IMR-90 (cell line): ENCODE measurements around the gene TMEM163. TPM values are rescaled to one million over a fixed set of nuclear protein-coding genes. Genes with fewer than 3 reads are reported as not detected.

Experiments used
- ATAC-seq: fragments of 200-7000 bp; cut with Tn5 transposase; 2 replicates; pipeline ENCODE4 v1.9.1; 2020; ENCODE audit warnings: low read depth, mild to moderate bottlenecking, moderate library complexity
- BruUV-seq: library from RNA; stranded (reverse); fragments of 400-500 nt; replicated peaks from 2 replicates; lab custom pipeline; 2021; lab: Mats Ljungman, UMichigan
- CTCF ChIA-PET: fragments of 300-600 bp; formaldehyde crosslinking; extraction: SDS; loops from one replicate; lab custom pipeline; 2021; ENCODE audit warnings: antibody characterized with exemption; lab: Yijun Ruan, JAX
- POLR2A ChIA-PET: fragments of 300-600 bp; sonication (Branson Sonifier 250); formaldehyde crosslinking; loops from one replicate; lab custom pipeline; 2022; ENCODE audit warnings: antibody characterized with exemption; ENCODE audit not compliant: unreplicated experiment; lab: Charles Lee
- DNase-seq: peaks from one replicate; pipeline ENCODE4 v3.0.0; 2013
- H2AFZ ChIP-seq: replicated peaks from 2 replicates; pipeline ENCODE3; 2013; ENCODE audit warnings: low read length, mild to moderate bottlenecking; ENCODE audit not compliant: poor library complexity
- H2AK5ac ChIP-seq: 2 replicates; pipeline ENCODE4 v1.6.1; 2013; ENCODE audit warnings: low read depth, low read length, inconsistent platforms
- H2AK9ac ChIP-seq: replicated peaks from 2 replicates; pipeline ENCODE3; 2013; ENCODE audit warnings: mild to moderate bottlenecking, low read depth, low read length, moderate library complexity; ENCODE audit not compliant: poor library complexity
- H2BK120ac ChIP-seq: 2 replicates; pipeline ENCODE4 v1.6.1; 2013; ENCODE audit warnings: low read depth, low read length, inconsistent platforms
- H2BK15ac ChIP-seq: 3 replicates; pipeline ENCODE4 v1.6.1; 2013; ENCODE audit warnings: low read depth, low read length, inconsistent platforms
- H2BK20ac ChIP-seq: 2 replicates; pipeline ENCODE4 v1.6.1; 2013; ENCODE audit warnings: low read depth, mild to moderate bottlenecking, inconsistent platforms, low read length, moderate library complexity
- H2BK5ac ChIP-seq: 2 replicates; pipeline ENCODE4 v1.6.1; 2013; ENCODE audit warnings: mild to moderate bottlenecking, low read depth, low read length, inconsistent platforms; ENCODE audit not compliant: poor library complexity, severe bottlenecking
- H3K14ac ChIP-seq: replicated peaks from 2 replicates; pipeline ENCODE4 v1.6.1; 2013; ENCODE audit warnings: low read depth, low read length, inconsistent platforms
- H3K18ac ChIP-seq: 2 replicates; pipeline ENCODE4 v1.6.1; 2013; ENCODE audit warnings: low read depth, low read length, control low read depth
- H3K23ac ChIP-seq: 2 replicates; pipeline ENCODE4 v1.6.1; 2013; ENCODE audit warnings: low read depth, low read length, inconsistent platforms
- H3K27ac ChIP-seq: 2 replicates; pipeline ENCODE4 v1.5.1; 2013; ENCODE audit warnings: mild to moderate bottlenecking, control low read depth, low read length; ENCODE audit not compliant: insufficient read depth
- H3K27me3 ChIP-seq: 2 replicates; pipeline ENCODE4 v1.6.1; 2013; ENCODE audit warnings: low read length; ENCODE audit not compliant: control insufficient read depth, insufficient read depth
- H3K36me3 ChIP-seq: 2 replicates; pipeline ENCODE4 v1.6.1; 2013; ENCODE audit warnings: low read length, mixed read lengths; ENCODE audit not compliant: control insufficient read depth, insufficient read depth
- H3K4ac ChIP-seq: 2 replicates; pipeline ENCODE4 v1.6.1; 2013; ENCODE audit warnings: low read depth, low read length, inconsistent platforms
- H3K4me1 ChIP-seq: 2 replicates; pipeline ENCODE4 v1.6.1; 2013; ENCODE audit warnings: low read length, mixed read lengths; ENCODE audit not compliant: control insufficient read depth, insufficient read depth
- H3K4me2 ChIP-seq: 2 replicates; pipeline ENCODE4 v1.6.1; 2013; ENCODE audit warnings: low read depth, mild to moderate bottlenecking, control low read depth, low read length, moderate library complexity
- H3K4me3 ChIP-seq: 2 replicates; pipeline ENCODE4 v1.5.1; 2013; ENCODE audit warnings: low read depth, mild to moderate bottlenecking, control low read depth, low read length, moderate library complexity; ENCODE audit not compliant: insufficient read depth
- H3K56ac ChIP-seq: 2 replicates; pipeline ENCODE4 v1.6.1; 2013; ENCODE audit warnings: low read length, inconsistent platforms; ENCODE audit not compliant: insufficient read depth; ENCODE audit errors: extremely low read depth
- H3K79me1 ChIP-seq, 2 experiments: 2 replicates each; pipeline ENCODE4 v1.6.1; 2013; ENCODE audit warnings: low read length in 2 of 2, inconsistent platforms in 1 of 2, low read depth in 1 of 2
- H3K9ac ChIP-seq: 2 replicates; pipeline ENCODE4 v1.6.1; 2013; ENCODE audit warnings: low read depth, low read length, control low read depth
- H3K9me1 ChIP-seq: 2 replicates; pipeline ENCODE4 v1.6.1; 2013; ENCODE audit warnings: low read length, inconsistent platforms; ENCODE audit not compliant: insufficient read depth
- H3K9me3 ChIP-seq: 2 replicates; pipeline ENCODE4 v1.6.1; 2013; ENCODE audit warnings: low read length; ENCODE audit not compliant: control insufficient read depth, insufficient read depth
- H4K20me1 ChIP-seq: 2 replicates; pipeline ENCODE4 v1.6.1; 2013; ENCODE audit warnings: low read length, inconsistent platforms; ENCODE audit not compliant: insufficient read depth
- H4K5ac ChIP-seq: 2 replicates; pipeline ENCODE4 v1.6.1; 2013; ENCODE audit warnings: mild to moderate bottlenecking, low read depth, low read length, control low read depth
- H4K8ac ChIP-seq, 2 experiments: 2 replicates each; pipeline ENCODE4 v1.6.1; 2013; ENCODE audit warnings: low read depth in 2 of 2, low read length in 2 of 2, control low read depth in 1 of 2, inconsistent platforms in 1 of 2
- H4K91ac ChIP-seq: 2 replicates; pipeline ENCODE4 v1.6.1; 2013; ENCODE audit warnings: low read depth, low read length, inconsistent platforms; ENCODE audit not compliant: insufficient read depth
- BHLHE40 ChIP-seq: fragments of 150-350 bp; IDR thresholded peaks from 2 replicates; pipeline ENCODE4 v1.6.1; 2016; ENCODE audit warnings: mild to moderate bottlenecking, low read depth, low read length
- FOS ChIP-seq: fragments of 150-350 bp; IDR thresholded peaks from 2 replicates; pipeline ENCODE4 v1.6.1; 2016; ENCODE audit warnings: low read depth, low read length
- MAFK ChIP-seq: IDR thresholded peaks from 2 replicates; pipeline ENCODE4 v1.6.1; 2012; ENCODE audit warnings: low read depth, low read length, improper control_type of control experiment
- MAZ ChIP-seq: IDR thresholded peaks from 2 replicates; pipeline ENCODE4 v1.6.1; 2012; ENCODE audit warnings: low read depth, mild to moderate bottlenecking, low read length, improper control_type of control experiment, moderate library complexity, borderline replicate concordance
- NFE2L2 ChIP-seq: fragments of 150-350 bp; IDR thresholded peaks from 2 replicates; pipeline ENCODE4 v1.6.1; 2016; ENCODE audit warnings: low read depth, mild to moderate bottlenecking, low read length
- POLR2A ChIP-seq: IDR thresholded peaks from 2 replicates; pipeline ENCODE4 v1.6.1; 2012; ENCODE audit warnings: mild to moderate bottlenecking, low read depth, low read length
- SMC3 ChIP-seq: fragments of 150-350 bp; IDR thresholded peaks from 2 replicates; pipeline ENCODE4 v1.6.1; 2016; ENCODE audit warnings: low read depth, mild to moderate bottlenecking, antibody characterized with exemption, low read length, moderate library complexity
- WGBS, 2 experiments: methylation state at CpG; one replicate each; pipeline versions ENCODE4 v1.1.5 to v1.1.7; 2013; ENCODE audit warnings: missing lambda C conversion rate in 2 of 2; ENCODE audit not compliant: insufficient read length in 1 of 2; ENCODE audit errors: extremely low coverage in 2 of 2; 5-methylcytosine and 5-hydroxymethylcytosine counted together
- dilution Hi-C: fragments of 300-500 bp; cut with HindIII; formaldehyde crosslinking; loops from one replicate; pipeline ENCODE4 v1.14.3; 2018; ENCODE audit warnings: low sequenced_read_pairs; ENCODE audit not compliant: unreplicated experiment
- in situ Hi-C: fragments of 300-500 bp; cut with MboI; formaldehyde crosslinking; loops from 3 replicates; pipeline ENCODE4 v1.14.3; 2019; ENCODE audit warnings: low sequenced_read_pairs, inconsistent platforms, mixed read lengths
- intact Hi-C: fragments of 100-400 bp; cut with micrococcal nuclease; formaldehyde crosslinking; loops from 2 replicates; pipeline ENCODE4 v1.10.0; 2022
- polyA plus RNA-seq, 3 experiments: library from polyadenylated mRNA; depleted of rRNA; stranded (reverse); fragments of >200 nt; gene quantifications; 2 replicates each; pipeline ENCODE4 v1.2.3, GENCODE V29; 2012; ENCODE audit warnings: low replicate concordance in 1 of 3
- total RNA-seq: library from RNA; depleted of rRNA; stranded (reverse); fragments of >200 nt; gene quantifications from 2 replicates; pipeline ENCODE4 v1.2.3, GENCODE V29; 2012
- TF ChIP-seq, protein P1 (sequence below): fragments of 150-350 bp; IDR thresholded peaks from 2 replicates; pipeline ENCODE4 v1.6.1; 2016; ENCODE audit warnings: low read depth, mild to moderate bottlenecking, low read length, moderate library complexity, borderline replicate concordance

The TMEM163 gene
- total and polyA plus RNA-seq, 2 of the 4 experiments (the other 2 are of a cell fraction), result not detected

DNA sequence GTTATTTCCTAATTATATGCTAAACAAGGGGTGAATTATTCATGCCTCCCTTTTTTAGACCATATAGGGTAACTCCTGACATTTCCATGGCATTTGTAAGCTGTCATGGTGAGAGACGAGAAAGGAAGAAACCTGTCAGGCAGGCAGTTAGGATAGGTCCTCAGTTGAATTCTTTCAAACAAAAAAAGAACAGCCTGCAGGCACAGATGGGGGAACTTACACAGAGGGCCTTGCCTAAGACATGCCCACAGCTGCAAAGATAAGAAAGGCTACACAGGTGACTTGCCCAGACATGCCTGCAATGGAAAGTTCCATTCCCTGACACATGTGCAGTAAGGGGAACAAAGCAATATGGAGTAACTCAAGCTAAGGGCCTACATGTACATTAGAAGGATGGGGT, 128.1 kb downstream of the TMEM163 start:
- ChIA-PET POLR2A (no interaction called here), CTCF (no interaction called here)
- Histone ChIP-seq H4K91ac (no peak overlapping the region), H3K23ac (no peak overlapping the region), H4K20me1 (no peaks in the 10 kb centered on the region), H4K8ac (no peak overlapping the region), H3K36me3 (no peaks in the 10 kb centered on the region), H3K56ac (no peak overlapping the region), H3K14ac (no peak overlapping the region), H2AK5ac (no peak overlapping the region), H3K4me1 (no peaks in the 10 kb centered on the region), H3K18ac (no peak overlapping the region), H3K9me1 (no peaks in the 10 kb centered on the region), H2BK5ac (no peak overlapping the region), H2BK15ac (no peak overlapping the region), H2AK9ac (no peak overlapping the region), H2AFZ (no peak overlapping the region), H3K9ac (no peak overlapping the region), H2BK20ac (no peak overlapping the region), H3K4me3 (no peak overlapping the region), H3K9me3 (peaks cover 2% of the 10 kb centered on the region), H3K4ac (no peak overlapping the region), H3K27me3 (no peaks in the 10 kb centered on the region), H3K4me2 (no peak overlapping the region), H3K79me1 (no peaks in the 10 kb centered on the region), H3K27ac (no peak overlapping the region), H4K5ac (no peak overlapping the region), H2BK120ac (no peak overlapping the region)
- no TSS peak for BruUV-seq
- no peak for ATAC-seq
- in situ Hi-C loops (no loop called here), dilution Hi-C loops (no loop called here), intact Hi-C loops (no loop called here)
- DNase-seq, result no peak
- WGBS, 2 experiments, result no CpG with 5 or more reads among the region's 1 CpG
- TF ChIP-seq SMC3 (no peak), FOS (no peak), NFE2L2 (no peak), POLR2A (no peak), MAFK (no peak), BHLHE40 (no peak), MAZ (no peak)
- TF ChIP-seq, protein P1, sequence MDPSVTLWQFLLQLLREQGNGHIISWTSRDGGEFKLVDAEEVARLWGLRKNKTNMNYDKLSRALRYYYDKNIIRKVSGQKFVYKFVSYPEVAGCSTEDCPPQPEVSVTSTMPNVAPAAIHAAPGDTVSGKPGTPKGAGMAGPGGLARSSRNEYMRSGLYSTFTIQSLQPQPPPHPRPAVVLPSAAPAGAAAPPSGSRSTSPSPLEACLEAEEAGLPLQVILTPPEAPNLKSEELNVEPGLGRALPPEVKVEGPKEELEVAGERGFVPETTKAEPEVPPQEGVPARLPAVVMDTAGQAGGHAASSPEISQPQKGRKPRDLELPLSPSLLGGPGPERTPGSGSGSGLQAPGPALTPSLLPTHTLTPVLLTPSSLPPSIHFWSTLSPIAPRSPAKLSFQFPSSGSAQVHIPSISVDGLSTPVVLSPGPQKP, result no peak
